Calu3 (cell line): ENCODE results near the gene MASP1. TPM values are rescaled to one million over a fixed set of nuclear protein-coding genes. Genes with fewer than 3 reads are reported as not detected.
A peak's percentile ranks its signal among the peaks of the same experiment; 100 is the strongest.

Source experiments
- BruUV-seq: library from RNA; stranded (reverse); fragments of 400-500 nt; replicated peaks from 2 replicates; lab custom pipeline; 2021; lab: Mats Ljungman, UMichigan
- CTCF ChIA-PET: fragments of 300-600 bp; sonication (Branson Sonifier 250); formaldehyde crosslinking; loops from one replicate; lab custom pipeline; 2022; ENCODE audit warnings: antibody characterized with exemption; lab: Charles Lee
- DNase-seq: peaks from one replicate; pipeline ENCODE4 v3.0.0; 2022
- H3K27ac Mint-ChIP-seq: one replicate; pipeline ENCODE4 v1.8.0; 2022; ENCODE audit warnings: mixed read lengths; ENCODE audit not compliant: unreplicated experiment
- H3K27me3 Mint-ChIP-seq: one replicate; pipeline ENCODE4 v1.8.0; 2022; ENCODE audit warnings: mixed read lengths; ENCODE audit not compliant: unreplicated experiment
- H3K36me3 Mint-ChIP-seq: one replicate; pipeline ENCODE4 v1.8.0; 2022; ENCODE audit warnings: mild to moderate bottlenecking, moderate library complexity, mixed read lengths; ENCODE audit not compliant: insufficient read depth, unreplicated experiment
- H3K4me1 Mint-ChIP-seq: one replicate; pipeline ENCODE4 v1.8.0; 2022; ENCODE audit warnings: mild to moderate bottlenecking, low read depth, mixed read lengths; ENCODE audit not compliant: unreplicated experiment
- H3K4me3 Mint-ChIP-seq: one replicate; pipeline ENCODE4 v1.8.0; 2022; ENCODE audit warnings: mild to moderate bottlenecking, low read depth, moderate library complexity, mixed read lengths; ENCODE audit not compliant: unreplicated experiment
- H3K9me3 Mint-ChIP-seq: one replicate; pipeline ENCODE4 v1.8.0; 2022; ENCODE audit warnings: low read depth, mixed read lengths; ENCODE audit not compliant: unreplicated experiment
- CTCF ChIP-seq: fragments of 200-600 bp; IDR thresholded peaks from one replicate; pipeline ENCODE4 v1.8.0; 2022; ENCODE audit warnings: antibody characterized with exemption; ENCODE audit not compliant: unreplicated experiment
- intact Hi-C: fragments of 100-400 bp; cut with micrococcal nuclease; formaldehyde crosslinking; loops from one replicate; pipeline ENCODE4 v1.10.0; 2022; ENCODE audit not compliant: unreplicated experiment
- total RNA-seq: library from RNA; stranded (reverse); gene quantifications from 2 replicates; pipeline ENCODE4 v1.2.3, GENCODE V29; 2022

Gene MASP1
- total RNA-seq, 1 experiment from 2014 or later, result 0.59 TPM

- Mint-ChIP-seq H3K27ac (peak overlapping the region; percentile 76), H3K36me3 (no peaks in the 10 kb centered on the region), H3K9me3 (peaks cover 3% of the 10 kb centered on the region), H3K4me1 (peaks cover 51% of the 10 kb centered on the region), H3K27me3 (no peaks in the 10 kb centered on the region), H3K4me3 (peak overlapping the region; percentile 9)
- no TSS peak for BruUV-seq
- CTCF ChIA-PET, result interaction anchor here (0.5 to 2.0 kb wide), 14 partner anchors 16 to 493 kb away, joined by 3 to 27 read pairs (median 6); partner anchors contain the start of gene RPL39L
- DNase-seq, result peak; percentile 86
- TF ChIP-seq CTCF, result no peak
- intact Hi-C loops, result loop anchor here (1.0 kb wide), 2 partner anchors 21 to 48 kb away; partner anchors contain the start of gene RPL39L
Observed at GRCh38 chr3:187186801-187187421, 104.6 kb downstream of the MASP1 start.

GRCh38 chr3:187186375-187186774, 105.2 kb downstream of the MASP1 start:
- no peak for TF ChIP-seq CTCF
- intact Hi-C loops, result no loop called here
- Mint-ChIP-seq H3K27me3 (no peaks in the 10 kb centered on the region), H3K36me3 (no peaks in the 10 kb centered on the region), H3K4me1 (peaks cover 51% of the 10 kb centered on the region), H3K27ac (peak overlapping the region; percentile 76), H3K9me3 (peaks cover 3% of the 10 kb centered on the region), H3K4me3 (peak overlapping the region; percentile 9)
- no TSS peak for BruUV-seq
- no peak for DNase-seq
- CTCF ChIA-PET, result interaction anchor here (0.5 to 2.0 kb wide), 11 partner anchors 13 to 493 kb away, joined by 3 to 27 read pairs (median 7); partner anchors contain the start of gene RPL39L

DNA sequence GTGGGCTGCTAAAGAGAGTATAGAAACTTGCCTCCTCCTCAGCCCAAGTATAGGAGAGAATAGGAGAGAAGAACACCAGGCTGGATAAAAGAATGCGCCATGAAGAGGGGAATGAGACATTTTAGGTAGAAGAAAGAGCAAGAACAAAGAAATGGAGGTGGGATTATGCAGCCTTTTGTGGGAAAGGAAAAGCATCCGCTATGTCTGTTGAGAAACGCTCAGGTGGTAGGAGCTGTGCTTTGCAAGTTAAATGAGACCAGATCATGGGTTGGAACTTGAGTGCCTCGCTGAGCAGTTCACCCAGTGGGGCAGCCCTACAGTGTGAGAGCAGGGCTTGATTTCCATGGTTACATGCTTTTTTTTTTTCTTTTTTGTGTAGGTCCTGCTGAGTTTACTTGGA, 105.8 kb downstream of the MASP1 start:
- H3K27ac Mint-ChIP-seq, result peak overlapping the region; percentile 16
- H3K27me3 Mint-ChIP-seq, result no peaks in the 10 kb centered on the region
- intact Hi-C loops, result no loop called here

More for the DNA sequence above, 105.8 kb downstream of the MASP1 start:
- no peak overlapping the region for H3K4me3 Mint-ChIP-seq
- H3K9me3 Mint-ChIP-seq, result peaks cover 3% of the 10 kb centered on the region
- H3K4me1 Mint-ChIP-seq, result peaks cover 51% of the 10 kb centered on the region
- no peak for DNase-seq
- TF ChIP-seq CTCF, result no peak
- BruUV-seq, result no TSS peak
- H3K36me3 Mint-ChIP-seq, result no peaks in the 10 kb centered on the region
- CTCF ChIA-PET, result interaction anchor here (0.6 to 2.0 kb wide), 3 partner anchors 12 to 133 kb away, joined by 4 to 27 read pairs (median 8); no protein-coding TSS in a partner anchor

Other genes starting within 250 kb of the MASP1 start
- 27.2 and 31.8 TPM in 2 replicates for gene RPL39L, start 152.2 kb downstream of the MASP1 start, total RNA-seq
- not detected in 2 replicates for gene RTP1, start 94.3 kb downstream of the MASP1 start, total RNA-seq
- gene RTP4, start 76.6 kb upstream of the MASP1 start, total RNA-seq, result 12.3 and 21.8 TPM in 2 replicates